Caki2 (cell line): Measurements from ENCODE around the gene ATP5F1C. TPM values are rescaled to one million over a fixed set of nuclear protein-coding genes. Genes with fewer than 3 reads are reported as not detected.
A peak's percentile ranks its signal among the peaks of the same experiment; 100 is the strongest.
"Not testable (repeated sequence)": the region's sequence is repeated elsewhere in the genome, so short reads cannot be mapped to it uniquely, and the experiment has no call there.

Experiments
- DNase-seq: peaks from one replicate; pipeline ENCODE4 v3.0.0-alpha.2; 2015; ENCODE audit warnings: low read depth
- in situ Hi-C: cut with HindIII; loops from 2 replicates; pipeline ENCODE4 v1.10.0; 2016; ENCODE audit warnings: low sequenced_read_pairs, low pct_unique_long_range_greater_than_20kb, mixed read lengths
- total RNA-seq: library from RNA; depleted of rRNA; stranded (reverse); fragments of >200 nt; shearing (Covaris generic); gene quantifications from 2 replicates; pipeline ENCODE4 v1.2.3, GENCODE V29; 2014; ENCODE audit warnings: low replicate concordance

ATP5F1C gene
- total RNA-seq, 1 experiment from 2014 or later: 573 TPM

DNA sequence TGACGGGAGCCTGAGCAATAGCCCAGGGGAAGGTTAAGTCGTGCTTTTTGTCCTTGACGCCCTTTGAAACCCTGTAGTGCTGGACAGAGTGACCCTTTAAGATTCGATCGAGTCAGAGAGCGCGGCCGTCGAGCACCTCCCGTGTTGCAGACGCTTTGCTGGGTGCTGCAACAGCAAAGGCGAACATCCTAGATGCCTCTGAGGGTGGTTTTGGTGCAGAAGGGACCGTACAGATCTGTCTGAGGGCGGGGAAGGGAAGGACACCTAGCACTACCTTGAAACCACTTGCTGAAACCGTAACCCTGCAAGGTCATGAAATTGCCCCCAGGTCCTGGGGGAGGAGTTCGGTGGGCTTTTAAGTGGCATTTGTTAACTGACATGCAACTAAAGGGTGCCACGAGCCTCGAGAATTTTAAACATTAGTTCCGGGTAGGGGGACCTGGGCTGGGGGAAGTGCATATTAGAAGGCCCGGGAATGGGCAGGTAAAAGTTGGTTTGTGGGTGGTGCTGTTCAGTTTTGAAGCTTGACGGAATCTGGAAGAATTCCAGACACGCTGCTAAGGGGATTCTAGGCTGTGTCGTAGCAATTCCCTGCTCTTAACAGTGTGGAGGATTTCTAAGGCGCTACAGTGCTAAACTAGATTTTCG is 786 bp downstream of the ATP5F1C start:
- in situ Hi-C loops: no loop called here
- peak; percentile 19 for DNase-seq

DNA sequence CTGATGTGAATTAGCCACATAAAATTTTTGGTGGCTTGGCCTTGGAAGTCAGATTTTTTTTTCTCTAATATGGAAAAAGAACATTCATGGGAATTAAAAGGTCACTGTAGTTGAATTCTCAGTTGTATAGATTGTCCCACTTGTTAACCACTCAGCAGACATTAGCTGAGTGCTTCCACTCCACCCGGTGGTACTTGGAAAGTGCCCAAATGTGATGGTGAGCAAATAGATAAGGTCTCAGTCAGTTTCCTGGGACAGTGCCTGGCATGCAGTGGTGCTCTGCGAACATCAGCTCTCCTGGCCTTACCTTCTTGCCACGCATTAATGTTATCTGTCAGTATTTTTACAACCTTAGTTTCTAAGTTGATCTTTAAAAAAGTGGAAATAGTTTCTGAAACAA is 1.4 kb downstream of the ATP5F1C start:
- in situ Hi-C loops: no loop called here
- no peak for DNase-seq

DNA sequence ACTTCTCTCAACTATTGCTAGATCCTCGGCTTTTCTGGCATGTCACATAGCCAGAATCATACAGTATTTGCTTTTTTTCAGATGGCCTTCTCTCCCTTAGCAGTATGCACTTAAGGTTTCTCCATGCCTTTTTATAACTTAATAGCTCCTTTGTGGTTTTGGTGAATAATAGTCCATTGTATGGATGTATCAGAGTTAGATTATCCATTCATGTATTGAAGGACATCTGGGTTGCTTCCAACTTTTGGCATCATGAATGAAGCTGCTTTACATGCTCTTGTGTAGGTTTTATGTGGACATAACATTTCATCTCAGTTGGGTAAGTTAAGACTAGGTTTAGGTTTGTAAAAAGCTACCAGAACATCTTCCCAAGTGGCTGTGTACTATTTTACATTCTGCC is 4.6 kb downstream of the ATP5F1C start:
- no peak for DNase-seq
- in situ Hi-C loops: no loop called here

DNA sequence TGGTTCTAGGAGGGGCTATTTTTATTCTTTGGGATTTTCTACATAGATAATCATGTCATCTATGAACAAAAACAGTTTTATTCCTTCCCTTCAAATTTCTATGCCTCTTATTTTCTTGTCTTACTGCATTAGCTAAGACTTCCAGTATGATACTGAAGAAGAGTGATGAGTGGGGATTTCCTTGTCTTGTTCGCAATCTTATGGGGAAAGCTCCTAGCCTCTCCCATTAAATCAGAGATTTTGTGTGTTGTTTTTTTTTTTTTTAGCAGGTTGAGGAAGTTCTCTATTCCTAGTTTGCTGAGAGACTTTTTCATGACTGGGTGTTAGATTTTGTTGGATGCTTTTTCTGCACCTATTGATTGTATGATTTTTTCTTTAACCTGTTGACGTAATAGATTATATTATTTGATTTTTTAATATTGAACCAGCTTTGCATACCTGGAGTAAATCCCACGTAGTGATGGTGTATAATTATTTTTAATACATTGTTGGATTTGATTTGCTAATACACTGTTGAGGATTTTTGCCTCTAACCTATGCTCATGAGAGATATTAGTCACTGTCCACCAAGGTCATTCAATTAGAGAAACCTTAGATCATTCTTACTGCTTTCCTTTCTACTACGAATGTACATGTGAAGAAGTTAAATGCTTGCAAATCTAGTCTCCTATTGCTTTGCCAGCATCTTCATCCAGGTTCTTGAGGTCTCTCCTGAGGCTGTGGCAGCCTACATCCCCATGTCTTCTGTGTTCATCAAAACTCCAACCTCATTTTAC is 6.5 kb downstream of the ATP5F1C start:
- DNase-seq: no peak
- in situ Hi-C loops: no loop called here

GRCh38 chr10:7795605-7796004 is 7.6 kb downstream of the ATP5F1C start:
- DNase-seq: no peak
- in situ Hi-C loops: no loop called here

- in situ Hi-C loops: no loop called here
- DNase-seq: peak; percentile 47
Observed at GRCh38 chr10:7797582-7797981, 9.6 kb downstream of the ATP5F1C start.

- DNase-seq: no peak
- in situ Hi-C loops: no loop called here
Observed at GRCh38 chr10:7802606-7803005, 14.6 kb downstream of the ATP5F1C start.

DNA sequence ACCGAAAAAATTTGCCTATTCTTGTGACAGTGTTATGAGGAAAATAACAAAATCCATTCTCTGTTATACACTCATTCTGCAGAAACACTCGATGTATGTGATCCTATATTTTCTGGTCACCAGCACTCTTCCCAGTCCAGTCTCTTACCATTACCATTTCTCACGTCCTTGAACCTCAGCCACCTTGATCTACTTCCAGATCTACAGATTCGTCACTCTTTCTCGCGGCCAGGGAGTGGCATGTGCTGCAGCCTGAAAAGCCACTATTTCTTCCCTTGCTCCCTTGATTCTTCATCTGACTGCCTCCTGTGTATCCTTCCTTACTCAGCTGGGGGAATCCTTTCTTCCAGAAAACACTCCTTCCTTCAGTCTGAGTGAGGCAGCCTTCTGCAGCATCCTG is 16.2 kb downstream of the ATP5F1C start:
- DNase-seq: no peak
- in situ Hi-C loops: no loop called here

DNA sequence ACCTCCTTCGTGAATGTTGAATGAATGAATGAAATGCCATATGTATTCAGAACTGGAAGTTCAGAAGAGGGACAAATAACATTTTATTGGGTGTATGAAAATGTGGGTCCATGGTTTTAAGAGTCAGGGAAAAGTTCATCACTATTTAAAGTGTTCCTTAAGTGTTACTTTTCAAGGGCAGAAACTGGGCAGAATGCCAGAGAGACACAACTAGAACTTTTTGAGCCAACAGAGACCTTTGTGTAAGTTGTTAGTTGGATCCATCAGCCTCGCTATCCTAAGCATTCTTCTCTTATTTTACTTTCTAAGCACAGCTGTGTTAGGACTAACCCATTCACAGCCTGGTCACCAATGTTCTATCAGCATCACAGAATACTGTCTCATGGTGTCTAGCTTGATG is 16.8 kb downstream of the ATP5F1C start:
- DNase-seq: no peak
- in situ Hi-C loops: no loop called here

DNA sequence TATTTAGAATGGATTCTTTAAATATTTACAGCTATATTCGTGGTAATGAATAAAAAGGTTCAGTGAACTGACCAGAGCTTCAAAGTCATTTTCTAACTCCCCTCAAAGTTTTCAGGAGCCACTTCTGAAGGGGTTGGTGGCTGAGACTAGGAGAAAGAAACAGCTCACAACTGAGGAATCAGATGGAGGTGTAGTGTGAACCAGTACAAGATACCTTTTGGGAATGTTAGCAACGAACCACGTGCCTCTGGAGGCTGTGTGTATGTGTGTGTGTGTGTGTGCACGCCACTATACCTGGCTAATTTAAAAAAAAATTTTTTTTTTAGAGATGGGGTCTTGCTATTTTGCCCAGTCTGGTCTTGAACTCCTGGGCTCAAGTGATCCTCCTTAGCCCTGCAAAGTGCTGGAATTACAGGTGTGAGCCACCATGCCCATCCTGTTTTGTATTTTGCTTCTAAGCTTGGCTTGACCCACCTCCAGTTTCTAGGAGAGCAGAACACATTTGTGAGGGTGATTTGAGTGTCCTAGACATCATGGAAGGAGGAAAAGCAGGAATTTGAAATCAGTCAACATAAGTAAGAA is 20.8 kb downstream of the ATP5F1C start:
- in situ Hi-C loops: no loop called here
- DNase-seq: no peak

- no peak for DNase-seq
- in situ Hi-C loops: no loop called here
Observed at GRCh38 chr10:7810443-7810842, 22.5 kb downstream of the ATP5F1C start.

GRCh38 chr10:7811000-7811399 is 23.0 kb downstream of the ATP5F1C start:
- in situ Hi-C loops: no loop called here
- no peak for DNase-seq

GRCh38 chr10:7811743-7812142 is 23.8 kb downstream of the ATP5F1C start:
- in situ Hi-C loops, DNase-seq: not testable (repeated sequence)

- in situ Hi-C loops: no loop called here
- no peak for DNase-seq
Observed at GRCh38 chr10:7813481-7813880, 25.5 kb downstream of the ATP5F1C start.

DNA sequence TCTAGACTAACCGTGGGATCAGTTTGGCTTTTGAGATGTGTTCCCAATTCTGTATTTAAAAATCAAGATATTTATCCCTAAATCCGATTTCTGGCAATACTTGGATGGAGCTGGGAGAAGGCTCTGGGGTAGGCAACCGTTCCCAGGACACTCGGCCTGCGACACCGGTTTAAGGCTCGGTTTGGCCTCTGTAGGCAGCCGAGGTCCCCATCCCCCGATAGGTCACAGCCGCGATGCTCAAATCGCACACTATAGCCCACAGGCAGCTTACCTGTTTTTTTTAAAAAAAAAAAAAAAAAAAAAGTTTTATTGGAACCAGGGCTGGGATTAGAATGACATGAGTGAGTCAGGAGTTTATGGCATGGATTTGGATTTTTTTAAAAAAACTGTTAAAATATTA is 29.6 kb downstream of the ATP5F1C start:
- DNase-seq: no peak
- in situ Hi-C loops: no loop called here

- DNase-seq: no peak
- in situ Hi-C loops: no loop called here
Observed at GRCh38 chr10:7817984-7818294, 30.0 kb downstream of the ATP5F1C start.

DNA sequence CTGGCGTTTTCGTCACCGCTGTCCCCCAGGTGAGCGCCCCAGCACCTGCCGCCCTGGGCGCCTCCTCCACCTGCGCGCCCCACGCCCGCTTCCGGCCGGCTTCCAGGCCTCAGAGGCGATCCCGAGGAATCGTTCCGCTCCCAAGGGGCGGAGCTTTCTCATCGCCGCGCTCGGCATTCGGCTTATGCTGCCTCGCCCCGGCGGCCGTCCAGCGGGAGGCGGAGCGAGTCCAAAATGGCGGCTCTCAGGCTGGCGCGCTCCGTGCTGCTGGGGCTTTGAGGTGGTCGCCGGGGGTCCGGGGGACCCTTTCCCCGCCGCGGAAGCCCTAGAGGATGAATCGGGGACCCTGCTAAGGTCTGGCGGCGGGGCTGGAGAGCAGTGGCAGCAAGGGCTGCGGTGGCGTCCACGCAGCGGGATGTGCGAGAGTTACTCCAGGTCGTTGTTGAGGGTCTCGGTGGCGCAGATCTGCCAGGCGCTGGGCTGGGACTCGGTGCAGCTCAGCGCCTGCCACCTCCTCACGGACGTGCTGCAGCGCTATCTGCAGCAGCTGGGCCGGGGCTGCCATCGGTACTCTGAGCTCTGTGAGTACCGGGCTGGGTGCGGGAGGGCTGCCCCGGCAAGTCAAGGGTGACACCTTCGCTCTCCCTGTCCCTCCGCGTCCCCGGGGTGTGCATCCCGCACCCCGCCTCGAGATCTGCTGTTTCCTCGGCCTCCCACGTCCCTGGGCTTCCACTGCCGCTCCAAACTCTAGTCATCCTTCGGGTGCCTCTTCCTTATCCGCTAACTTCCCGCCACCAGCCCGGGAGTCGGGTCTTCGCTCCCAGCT is 30.5 kb downstream of the ATP5F1C start, which contains the start of gene TAF3:
TSS of gene TAF3 (plus strand) at position 211 of the 826 bp plus-strand sequence. CDS start at position 416, 205 bp downstream.
- in situ Hi-C loops: no loop called here
- DNase-seq: peak; percentile 77

DNA sequence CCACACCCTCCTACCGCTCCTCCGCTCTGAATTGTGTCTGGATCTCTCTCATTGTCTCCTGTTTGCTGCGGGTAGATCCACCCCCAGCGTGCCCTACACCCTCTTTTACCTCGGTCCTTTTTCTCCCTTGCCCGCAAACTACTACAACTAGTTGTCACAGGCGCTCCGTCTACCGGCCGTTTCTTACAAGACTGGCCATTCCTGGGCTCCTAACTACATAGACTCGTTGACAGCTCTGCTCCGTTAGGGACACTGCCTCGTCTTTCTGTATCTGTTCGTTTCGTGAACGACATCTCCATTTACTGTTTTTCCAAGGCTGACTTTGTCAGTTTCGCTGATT is 31.1 kb downstream of the ATP5F1C start:
- in situ Hi-C loops: no loop called here
- peak; percentile 57 for DNase-seq

- DNase-seq: no peak
- in situ Hi-C loops: no loop called here
Observed at GRCh38 chr10:7824251-7824650, 36.3 kb downstream of the ATP5F1C start.
